NCI-H82 treated with DMSO at 0.1 percent for 48 hours (cell line): ENCODE results near the gene PPT1.
"Not testable (repeated sequence)": the region's sequence is repeated elsewhere in the genome, so short reads cannot be mapped to it uniquely, and the experiment has no call there.

ENCODE experiments used
- DNase-seq: peaks from one replicate; lab custom pipeline; 2025; ENCODE audit not compliant: unreplicated experiment; lab: John Stamatoyannopoulos, UW

Gene PPT1

GRCh38 chr1:40057310-40058030, 39.6 kb downstream of the PPT1 start:
- no peak for DNase-seq

GRCh38 chr1:40056519-40057309, 40.3 kb downstream of the PPT1 start:
- DNase-seq: no peak

- no peak for DNase-seq
Measured at GRCh38 chr1:40053138-40053887, 43.7 kb downstream of the PPT1 start.

- DNase-seq: no peak
Measured at GRCh38 chr1:40050863-40051262, 46.2 kb downstream of the PPT1 start.

GRCh38 chr1:40049725-40050124, 47.3 kb downstream of the PPT1 start:
- no peak for DNase-seq

- DNase-seq: no peak
Measured at GRCh38 chr1:40047769-40048168, 49.3 kb downstream of the PPT1 start.

- no peak for DNase-seq
Measured at GRCh38 chr1:40047276-40047675, 49.8 kb downstream of the PPT1 start.

GRCh38 chr1:40045766-40046165, 51.3 kb downstream of the PPT1 start:
- no peak for DNase-seq

- DNase-seq: no peak
Measured at GRCh38 chr1:40045182-40045581, 51.9 kb downstream of the PPT1 start.

GRCh38 chr1:40044110-40044509, 52.9 kb downstream of the PPT1 start:
- DNase-seq: no peak

GRCh38 chr1:40042341-40042740, 54.7 kb downstream of the PPT1 start:
- no peak for DNase-seq

GRCh38 chr1:40041466-40041838, 55.6 kb downstream of the PPT1 start:
- DNase-seq: no peak

- DNase-seq: peak; percentile 94
Measured at GRCh38 chr1:40040511-40041465, 56.3 kb downstream of the PPT1 start, which contains the start of gene CAP1. Gene CAP1 (plus strand): TSS chr1:40040729. CDS start chr1:40059347, 18,618 bp downstream.

GRCh38 chr1:40039757-40040510, 57.1 kb downstream of the PPT1 start:
- peak; percentile 46 for DNase-seq

GRCh38 chr1:40039245-40039756, 57.8 kb downstream of the PPT1 start:
- DNase-seq: peak; percentile 23

- no peak for DNase-seq
Measured at GRCh38 chr1:40038697-40039096, 58.4 kb downstream of the PPT1 start.

GRCh38 chr1:40037254-40037653, 59.8 kb downstream of the PPT1 start:
- DNase-seq: not testable (repeated sequence)

GRCh38 chr1:40036574-40036973, 60.5 kb downstream of the PPT1 start:
- DNase-seq: no peak

GRCh38 chr1:40034869-40035268, 62.2 kb downstream of the PPT1 start:
- no peak for DNase-seq
